ENCODE data around the gene PBRM1.
A peak's percentile ranks its signal among the peaks of the same experiment; 100 is the strongest.
"Not testable (repeated sequence)": the region's sequence is repeated elsewhere in the genome, so short reads cannot be mapped to it uniquely, and the experiment has no call there.

Gene PBRM1

DNA sequence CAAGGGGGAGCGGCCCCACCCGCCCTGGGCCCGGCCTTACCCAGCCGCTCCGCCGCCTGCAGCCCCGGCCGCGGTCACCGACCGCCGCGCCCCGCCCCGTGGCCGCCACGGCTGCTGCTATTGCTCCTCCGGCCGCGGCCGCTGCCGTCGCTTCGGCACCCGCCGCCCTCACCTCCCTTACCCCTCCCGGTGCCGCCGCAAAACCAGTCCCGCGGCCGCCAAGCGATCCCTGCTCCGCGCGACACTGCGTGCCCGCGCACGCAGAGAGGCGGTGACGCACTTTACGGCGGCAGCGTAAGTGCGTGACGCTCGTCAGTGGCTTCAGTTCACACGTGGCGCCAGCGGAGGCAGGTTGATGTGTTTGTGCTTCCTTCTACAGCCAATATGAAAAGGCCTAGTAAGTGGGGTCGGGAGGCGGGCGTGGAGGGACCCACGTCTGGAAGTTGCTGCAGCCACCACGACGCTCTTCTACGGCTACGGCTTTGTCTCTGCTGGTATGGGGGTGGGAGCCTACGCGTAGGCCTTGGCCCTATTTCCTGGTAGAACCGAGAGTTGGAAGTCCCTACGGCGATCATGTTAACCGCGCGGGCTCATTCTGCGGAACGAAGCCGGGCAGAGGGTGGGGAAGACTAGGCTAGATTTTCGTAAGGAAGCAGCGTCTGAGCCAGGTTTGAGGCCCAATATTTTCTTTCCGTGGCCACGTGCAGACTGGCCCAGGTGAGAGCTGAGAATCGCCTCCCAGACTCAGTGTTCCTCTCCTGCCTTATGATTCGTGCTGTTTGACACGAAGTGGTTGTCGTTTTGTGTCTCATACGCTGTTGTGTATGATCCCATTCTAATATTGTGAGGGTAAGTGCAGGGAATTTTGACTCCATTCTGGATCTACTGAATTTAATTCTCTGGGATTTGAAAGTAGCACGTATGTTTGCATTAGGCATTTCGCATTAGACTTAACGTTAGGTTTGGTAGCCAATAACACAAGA lies at the start of gene PBRM1, which contains the start of gene GNL3:
Gene PBRM1, minus strand, starts transcription at position 205 of the 983 bp plus-strand sequence.
Gene GNL3, plus strand, starts transcription at position 324 of the 983 bp plus-strand sequence. Its CDS starts 61 bp downstream, at position 385.
- DNase-seq (ENCODE audit: low spot score) = peak; percentile 99

DNA sequence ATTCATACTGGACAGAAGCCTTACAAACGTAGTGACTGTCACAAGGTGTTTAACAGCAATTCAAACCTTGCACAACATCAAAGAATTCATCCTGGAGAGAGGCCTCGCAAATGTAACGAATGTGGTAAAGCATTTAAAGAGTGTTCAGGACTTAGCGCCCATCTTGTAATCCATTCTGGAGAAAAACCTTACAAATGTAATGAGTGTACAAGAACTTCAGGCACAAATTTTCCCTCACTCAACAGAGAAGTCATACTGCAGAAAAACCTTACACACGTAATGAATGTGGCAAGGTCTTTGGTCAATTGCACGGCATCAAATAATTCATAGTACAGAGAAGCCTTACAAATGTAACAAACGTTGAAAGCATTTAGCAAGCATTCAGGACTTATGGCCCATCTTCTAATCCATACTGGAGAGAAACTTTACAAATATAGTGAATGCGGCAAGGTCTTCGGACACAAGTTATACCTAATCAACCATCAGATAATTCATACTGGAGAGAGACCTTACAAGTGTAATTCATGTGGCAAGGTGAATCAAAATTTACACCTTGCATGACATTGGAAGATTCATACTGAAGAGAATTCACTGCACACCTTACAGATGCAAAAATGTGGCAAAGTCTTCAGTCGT lies 47.7 kb upstream of the PBRM1 start:
- no peak for DNase-seq (ENCODE audit: low spot score)

DNA sequence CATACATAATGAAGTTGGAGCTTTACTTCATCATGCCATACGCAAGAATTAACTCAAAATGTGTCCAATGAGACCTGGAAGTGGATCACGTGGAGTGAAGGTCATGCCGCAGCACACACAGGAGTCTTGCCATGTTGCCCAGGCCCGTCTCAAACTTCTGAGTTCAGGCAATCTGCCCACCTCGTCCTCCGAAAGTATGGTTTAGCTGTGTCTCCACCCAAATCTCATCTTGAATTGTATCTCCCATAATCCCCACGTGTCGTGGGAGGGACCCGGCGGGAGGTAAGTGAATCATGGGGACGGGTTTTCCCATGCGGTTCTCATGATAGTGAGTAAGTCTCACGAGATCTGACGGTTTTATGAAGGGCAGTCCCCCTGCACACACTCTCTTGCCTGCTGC lies 45.9 kb upstream of the PBRM1 start:
- DNase-seq (ENCODE audit: low spot score) = no peak

DNA sequence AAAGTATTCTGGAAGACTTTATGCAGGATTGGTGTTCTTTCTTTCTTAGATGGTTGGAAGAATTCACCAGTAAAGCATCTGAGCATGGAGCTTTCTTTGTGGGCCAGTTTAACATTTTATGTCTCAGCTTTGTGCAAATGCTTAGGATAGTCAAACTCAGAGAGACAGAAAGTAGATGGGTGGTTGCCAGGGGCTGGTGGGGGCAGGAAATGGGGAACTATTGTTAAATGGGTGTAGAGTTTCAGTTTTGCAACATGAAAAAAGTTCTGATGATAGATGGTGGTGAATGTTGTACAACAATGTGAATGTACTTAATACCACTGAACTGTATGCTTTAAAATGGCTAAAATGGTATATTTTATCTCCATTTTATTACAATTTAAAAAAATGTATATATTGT lies 45.0 kb upstream of the PBRM1 start:
- no peak for DNase-seq (ENCODE audit: low spot score)

DNA sequence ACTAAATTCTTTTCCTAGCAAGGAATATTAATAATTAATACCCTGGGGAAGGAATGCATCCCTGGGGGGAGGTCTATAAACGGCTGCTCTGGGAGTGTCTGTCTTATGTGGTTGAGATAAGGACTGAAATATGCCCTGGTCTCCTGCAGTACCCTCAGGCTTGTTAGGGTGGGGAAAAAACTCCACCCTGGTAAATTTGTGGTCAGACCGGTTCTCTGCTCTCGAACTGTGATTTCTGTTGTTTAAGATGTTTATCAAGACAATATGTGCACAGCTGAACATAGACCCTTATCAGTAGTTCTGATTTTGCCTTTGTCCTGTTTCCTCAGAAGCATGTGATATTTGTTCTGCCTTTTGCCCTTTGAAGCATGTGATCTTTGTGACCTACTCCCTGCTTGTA lies 43.0 kb upstream of the PBRM1 start:
- not testable (repeated sequence) for DNase-seq (ENCODE audit: low spot score)

DNA sequence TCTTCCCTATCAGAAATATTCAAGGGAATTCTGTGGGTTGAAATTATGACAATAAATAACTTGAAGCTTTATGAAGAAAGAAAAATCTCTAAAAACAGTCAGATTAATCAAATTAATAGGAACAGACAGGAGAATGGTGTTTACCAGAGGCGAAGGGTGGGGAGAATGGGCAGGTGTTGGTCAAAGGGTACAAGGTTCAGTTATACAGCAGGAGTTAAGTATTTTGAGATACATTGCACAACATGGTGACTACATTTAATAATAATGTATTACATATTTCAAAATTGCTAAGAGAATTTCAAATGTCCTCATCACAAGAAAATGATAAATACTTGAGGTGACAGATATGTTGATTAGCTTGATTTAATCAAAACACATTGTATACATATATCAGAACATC lies 38.8 kb upstream of the PBRM1 start:
- no peak for DNase-seq (ENCODE audit: low spot score)

DNA sequence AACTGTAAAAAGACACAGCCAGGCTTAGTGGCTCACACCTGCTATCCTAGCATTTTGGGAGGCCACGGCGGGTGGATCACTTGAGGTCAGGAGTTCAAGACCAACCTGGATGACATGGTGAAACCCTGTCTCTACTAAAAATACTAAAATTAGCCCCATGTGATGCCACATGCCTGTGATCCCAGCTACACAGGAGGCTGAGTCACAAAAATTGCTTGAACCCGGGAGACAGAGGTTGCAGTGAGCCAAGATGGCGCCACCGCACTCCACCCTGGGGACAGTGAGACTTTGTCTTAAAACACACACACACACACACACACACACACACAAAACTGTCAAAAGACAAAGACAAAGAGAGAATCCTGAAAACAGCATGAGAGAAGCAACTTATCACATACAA lies 38.2 kb upstream of the PBRM1 start:
- no peak for DNase-seq (ENCODE audit: low spot score)

DNA sequence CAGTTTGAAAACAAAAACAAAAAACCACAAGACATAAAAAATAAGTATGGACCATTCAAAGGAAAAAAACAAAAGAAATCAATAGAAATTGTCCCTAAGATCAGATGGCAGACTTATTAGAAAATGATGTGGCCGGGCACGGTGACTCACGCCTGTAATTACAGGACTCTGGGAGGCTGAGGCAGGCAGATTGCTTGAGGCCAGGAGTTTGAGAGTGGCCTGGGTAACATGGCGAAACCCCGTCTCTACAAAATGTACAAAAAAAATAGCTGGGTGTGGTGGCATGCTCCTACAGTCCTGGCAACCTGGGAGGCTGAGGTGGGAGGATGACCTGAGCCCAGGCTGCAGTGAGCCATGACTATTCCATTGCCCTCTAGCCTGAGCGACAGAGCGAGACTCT lies 36.8 kb upstream of the PBRM1 start:
- DNase-seq (ENCODE audit: low spot score) = no peak

DNA sequence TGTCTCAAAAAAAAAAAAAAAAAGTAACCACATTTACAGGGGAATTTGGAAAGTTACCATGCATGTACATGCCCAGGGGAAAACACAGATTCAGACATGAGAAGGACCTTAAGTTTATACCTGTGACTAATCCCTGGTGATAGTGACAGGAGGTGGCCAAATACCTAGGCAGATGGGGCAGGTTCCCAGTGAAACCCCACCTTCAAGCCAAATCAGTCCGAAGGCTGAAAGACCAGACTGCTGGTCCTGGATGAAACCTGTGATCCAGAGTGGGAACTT lies 36.0 kb upstream of the PBRM1 start:
- DNase-seq (ENCODE audit: low spot score) = no peak

DNA sequence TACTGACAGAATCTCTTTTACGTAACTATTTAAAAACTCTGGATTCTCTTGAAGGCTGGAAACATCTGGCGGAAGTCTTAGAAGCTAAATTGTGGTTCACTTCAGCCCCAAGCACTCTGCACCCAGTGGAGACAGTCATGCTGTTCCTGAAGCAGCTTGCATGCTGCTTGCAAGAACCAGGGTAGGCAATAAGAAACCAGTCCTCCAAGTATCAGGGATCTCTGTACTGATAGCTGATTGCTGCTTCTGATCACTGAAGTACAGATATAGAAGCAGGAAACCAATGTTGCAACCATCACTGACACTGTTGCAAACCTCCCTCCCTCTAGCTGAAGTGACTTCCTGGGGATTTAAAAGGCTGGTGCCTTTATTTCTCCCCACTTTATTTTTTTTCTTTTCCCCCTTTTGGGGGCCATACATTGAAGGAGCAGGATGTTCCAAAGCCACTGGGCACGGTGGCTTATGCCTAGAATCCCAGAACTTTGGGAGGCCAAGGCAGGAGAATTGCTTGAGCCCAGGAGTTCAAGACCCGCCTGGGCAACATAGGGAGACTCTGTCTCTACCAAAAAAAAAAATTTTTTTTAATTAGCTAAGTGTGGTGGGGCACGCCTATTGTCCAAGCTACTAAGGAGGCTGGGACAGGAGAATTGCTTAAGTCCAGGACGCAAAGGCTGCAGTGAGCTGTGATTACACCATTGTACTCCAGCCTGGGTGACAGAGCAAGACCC lies 35.5 kb upstream of the PBRM1 start:
- DNase-seq (ENCODE audit: low spot score) = no peak

DNA sequence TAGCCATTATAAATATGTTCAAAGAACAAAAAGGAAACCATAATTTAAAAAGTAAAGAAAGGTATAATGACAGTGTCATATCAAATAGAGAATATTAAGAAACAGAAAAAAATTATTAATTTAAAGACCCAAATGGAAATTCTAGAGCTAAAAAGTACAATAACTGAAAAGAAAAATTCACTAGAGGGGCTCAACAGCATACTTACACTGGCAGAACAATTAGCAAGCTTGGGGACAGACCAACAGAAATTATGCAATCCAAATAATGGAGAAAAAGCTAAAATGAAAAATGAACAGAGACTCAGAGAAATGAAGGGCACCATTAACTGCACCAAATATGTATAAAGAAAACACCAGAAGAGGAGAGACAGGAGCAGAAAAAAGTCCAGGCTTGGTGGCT lies 33.9 kb upstream of the PBRM1 start:
- DNase-seq (ENCODE audit: low spot score) = no peak

DNA sequence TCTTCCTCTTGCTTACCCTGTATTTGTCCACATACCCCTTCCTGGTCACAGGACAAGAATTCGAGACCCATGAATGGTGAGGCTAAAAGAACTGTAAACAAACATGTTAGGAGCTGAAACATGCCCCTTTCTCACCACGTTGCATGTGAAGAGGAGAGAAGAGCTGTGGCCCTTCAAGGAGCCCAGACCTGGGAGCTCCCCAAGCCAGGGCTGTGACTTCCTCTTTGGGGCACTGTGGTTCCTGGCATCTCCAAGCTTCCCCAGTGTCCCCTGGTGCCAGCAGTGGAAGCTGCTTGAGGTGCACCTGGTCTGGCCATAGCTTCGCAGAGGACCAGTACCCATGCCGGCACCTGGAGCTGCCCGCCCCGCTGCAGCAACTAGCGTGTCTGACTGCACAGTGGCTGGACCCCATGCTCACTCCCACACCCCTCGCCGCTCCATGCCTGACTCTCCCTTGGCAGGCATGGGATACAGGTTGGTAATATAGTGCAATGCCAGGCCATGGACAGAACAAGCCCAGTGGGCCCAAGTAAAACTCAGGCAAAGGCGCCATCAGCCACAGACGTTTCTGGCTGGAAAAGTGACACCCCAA lies 30.1 kb upstream of the PBRM1 start:
- no peak for DNase-seq (ENCODE audit: low spot score)

DNA sequence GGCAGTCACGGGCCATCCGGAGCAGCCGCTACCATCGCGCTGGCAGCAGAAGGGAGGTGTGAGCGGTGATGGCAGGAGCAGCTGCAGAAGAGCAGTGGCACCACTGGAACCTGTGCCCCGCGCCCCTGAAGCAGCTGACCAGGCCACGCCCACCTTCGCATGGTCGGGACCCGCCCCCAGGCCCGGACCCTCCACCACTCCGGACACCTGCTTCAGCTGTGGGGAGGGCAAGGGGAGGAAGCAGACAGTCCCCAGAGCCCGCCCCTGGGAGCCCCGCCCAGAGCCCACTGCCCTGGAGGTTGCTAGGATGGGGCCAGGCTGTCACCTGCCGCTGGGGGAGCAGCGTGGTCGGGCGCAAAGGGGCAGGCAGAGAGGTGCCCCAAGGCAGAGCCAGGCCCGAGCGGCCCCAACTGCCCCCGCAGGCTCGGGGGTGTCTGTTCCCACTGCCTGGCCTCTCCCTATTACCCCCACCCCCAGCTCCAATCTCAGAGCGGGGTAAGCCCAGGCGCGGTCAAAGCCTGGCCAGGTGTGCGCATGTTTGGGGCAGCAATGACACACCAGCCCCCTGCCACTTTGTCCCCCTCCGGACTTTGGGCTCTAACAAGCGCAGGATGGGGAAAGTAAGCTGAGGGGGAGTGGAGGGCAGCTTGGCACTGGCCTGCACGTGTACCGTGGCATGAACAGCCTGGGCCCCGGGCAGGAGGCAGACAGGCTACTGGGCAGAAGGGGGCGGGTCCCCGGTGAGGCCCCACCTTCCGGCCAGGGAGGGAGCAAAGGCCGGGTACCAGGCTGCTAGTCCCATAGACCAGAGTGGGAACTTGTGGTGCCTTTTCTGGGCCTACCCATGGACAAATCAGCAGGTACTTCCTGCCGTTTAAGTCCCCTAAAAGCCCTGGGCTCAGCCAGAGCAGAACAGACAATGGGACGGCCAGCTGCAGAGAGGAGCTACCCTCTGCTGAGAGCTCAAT lies 28.9 kb upstream of the PBRM1 start:
- peak; percentile 93 for DNase-seq (ENCODE audit: low spot score)

DNA sequence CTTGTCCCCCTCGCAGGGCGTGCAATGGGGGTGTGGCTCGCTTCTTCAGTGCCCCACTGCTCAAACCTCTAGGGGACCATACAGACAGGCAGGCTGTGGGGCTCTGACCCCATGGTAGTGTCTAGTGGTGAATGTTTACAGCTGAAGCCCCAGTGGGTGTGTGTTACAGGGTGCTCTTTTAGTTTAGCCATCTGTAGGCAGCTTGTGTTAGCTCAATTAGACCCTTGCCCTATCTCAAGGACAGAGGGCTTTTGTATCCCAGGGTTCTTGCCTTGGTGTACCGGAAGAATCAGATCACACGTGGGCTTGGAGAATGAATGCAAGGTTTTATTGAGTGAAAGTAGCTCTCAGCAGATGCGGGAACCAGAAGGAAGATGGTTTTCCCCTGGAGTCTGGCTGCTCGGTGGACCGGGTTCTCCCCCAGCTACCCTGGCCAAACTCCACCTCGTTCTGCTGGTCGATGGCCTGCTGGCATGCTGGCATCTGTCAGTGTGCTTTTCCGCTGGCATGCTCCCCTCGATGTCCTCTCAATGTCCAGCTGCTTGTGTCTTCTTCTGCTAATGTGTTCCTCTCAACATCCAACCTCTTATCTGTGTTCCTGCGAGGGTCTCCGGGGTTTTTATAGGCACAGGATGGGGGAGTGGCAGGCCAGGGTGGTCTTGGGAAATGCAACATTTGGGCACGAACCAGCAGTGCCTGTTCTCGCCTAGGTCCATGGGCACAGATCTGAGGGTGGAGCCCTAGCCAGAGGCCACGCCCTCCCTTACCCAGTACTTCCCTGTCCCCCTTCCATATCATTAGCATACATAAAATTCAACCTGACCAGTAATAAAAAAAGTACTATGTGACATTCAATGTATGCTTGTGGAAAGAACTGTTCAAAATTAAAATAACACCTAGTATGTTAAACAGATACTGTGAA lies 26.8 kb upstream of the PBRM1 start:
- no peak for DNase-seq (ENCODE audit: low spot score)

DNA sequence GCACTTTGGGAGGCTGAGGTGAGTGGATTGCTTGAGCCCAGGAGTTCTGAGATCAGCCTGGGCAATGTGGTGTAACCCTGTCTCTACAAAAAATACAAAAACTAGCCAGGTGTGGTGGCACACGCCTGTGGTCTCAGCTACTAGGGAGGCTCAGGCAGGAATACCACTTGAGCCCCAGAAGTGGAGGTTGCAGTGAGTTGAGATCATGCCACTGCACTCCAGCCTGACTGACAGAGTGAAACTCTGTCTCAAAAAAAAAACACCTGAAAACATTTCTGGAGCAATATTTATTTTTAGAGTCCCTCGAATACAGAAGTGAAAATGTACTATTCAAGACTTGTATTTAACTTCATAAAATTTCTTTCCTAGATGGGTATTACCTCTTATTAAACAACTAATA lies 24.8 kb upstream of the PBRM1 start:
- DNase-seq (ENCODE audit: low spot score) = no peak

DNA sequence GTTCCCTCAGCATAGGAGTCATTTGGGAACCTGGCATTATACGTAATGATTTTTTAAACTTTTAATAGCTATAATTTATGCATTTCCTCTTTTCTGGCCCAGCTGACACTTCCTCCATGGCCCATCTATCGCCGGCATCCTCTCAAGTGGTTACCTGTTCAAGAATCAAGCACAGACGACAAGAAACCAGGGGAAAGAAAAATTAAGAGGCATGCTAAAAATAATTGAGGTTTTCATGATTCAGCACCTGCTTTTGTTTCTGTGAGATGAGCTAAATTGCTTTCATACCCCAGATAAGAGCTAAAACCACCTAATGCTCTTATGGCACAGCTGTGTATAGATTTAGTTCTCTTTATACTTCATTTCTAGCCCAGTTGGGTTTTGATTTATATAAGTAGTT lies 21.9 kb upstream of the PBRM1 start:
- DNase-seq (ENCODE audit: low spot score) = no peak

DNA sequence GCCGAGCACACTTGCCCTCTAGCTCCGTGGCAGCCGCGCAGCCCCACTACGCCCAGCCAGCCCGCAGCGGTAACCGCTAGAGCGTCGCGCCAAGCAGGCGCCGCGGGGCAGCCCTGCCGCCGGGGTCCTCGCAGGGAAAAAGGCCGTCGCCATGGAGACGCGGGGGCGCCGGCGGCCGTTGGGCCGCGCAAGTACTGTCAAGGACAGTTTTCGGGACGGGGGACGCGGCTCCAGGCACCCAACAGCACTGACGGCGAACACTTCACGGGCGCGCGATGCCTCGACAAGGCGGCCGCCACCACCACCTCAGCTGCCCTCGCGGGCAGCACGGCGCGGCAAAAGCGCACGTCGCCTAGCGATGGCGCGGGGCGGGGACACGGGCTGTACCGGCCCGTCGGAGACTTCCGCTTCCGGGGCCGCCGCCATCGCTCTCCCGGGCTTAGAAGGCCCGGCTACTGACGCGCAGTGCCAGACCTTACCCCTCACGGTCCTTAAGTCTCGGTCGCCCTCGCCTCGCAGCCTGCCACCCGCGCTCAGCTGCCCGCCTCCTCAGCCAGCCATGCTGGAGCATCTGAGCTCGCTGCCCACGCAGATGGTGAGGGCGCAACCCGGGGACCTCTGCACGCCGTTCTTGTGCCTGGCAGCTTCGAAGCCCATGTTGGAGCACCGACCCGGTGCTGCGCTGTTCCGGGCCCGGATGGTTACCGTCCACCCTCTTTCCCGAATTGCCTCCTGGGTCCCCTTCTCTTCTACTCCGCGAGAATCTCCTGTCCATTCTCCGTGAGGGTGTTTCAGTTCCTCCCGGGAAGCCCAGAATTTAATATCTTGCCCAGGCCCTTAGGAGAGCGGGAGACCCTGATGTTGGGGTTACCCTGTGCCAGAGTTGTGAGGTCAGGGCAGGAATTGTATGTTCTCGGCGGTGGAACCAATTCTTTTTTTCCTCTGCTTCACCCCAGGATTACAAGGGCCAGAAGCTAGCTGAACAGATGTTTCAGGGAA lies 20.3 kb upstream of the PBRM1 start, which contains the start of the genes GLT8D1 and SPCS1:
Gene GLT8D1, minus strand, starts transcription at position 104 of the 999 bp plus-strand sequence. CDS start 5,331 bp downstream, outside the sequence.
Gene SPCS1, plus strand, starts transcription at position 419 of the 999 bp plus-strand sequence. Its CDS starts 141 bp downstream, at position 560.
- peak; percentile 94 for DNase-seq (ENCODE audit: low spot score)

DNA sequence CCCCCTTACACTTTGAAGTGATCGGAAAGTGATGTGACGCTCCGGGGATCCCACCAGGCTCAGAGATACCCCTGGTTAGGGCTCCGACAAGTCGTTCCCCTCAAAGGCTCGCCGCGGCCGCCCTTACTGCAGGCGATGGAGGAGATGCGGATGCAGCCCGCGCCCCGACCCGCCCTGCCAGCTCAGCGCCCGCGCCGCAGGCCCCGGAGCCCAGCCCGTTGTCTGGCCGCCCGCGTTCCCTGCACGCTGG lies 19.6 kb upstream of the PBRM1 start:
- no peak for DNase-seq (ENCODE audit: low spot score)
